ENCODE measurements around the gene CDK5.
"Not testable (repeated sequence)": the region's sequence is repeated elsewhere in the genome, so short reads cannot be mapped to it uniquely, and the experiment has no call there.

The CDK5 gene

DNA sequence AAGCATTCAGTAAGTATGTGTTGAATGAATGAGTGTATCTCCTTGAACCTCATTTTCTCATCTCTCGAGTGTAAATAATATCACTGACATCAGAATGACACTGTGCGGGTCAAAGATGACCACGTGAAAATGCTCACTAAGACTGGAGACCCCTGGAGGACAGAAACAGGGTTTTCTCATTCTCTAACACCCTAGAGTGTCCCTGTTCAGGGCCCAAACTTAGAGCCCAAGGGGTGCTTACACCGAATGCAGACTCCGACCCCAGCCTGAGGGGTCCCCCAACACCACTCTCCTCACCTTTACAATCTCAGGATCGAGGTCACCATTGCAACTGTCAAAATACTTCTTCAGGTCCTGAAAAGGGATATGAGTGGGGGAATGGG is 1.4 kb downstream of the CDK5 start:
- no peak for DNase-seq

GRCh38 chr7:151053751-151054150 is 3.9 kb downstream of the CDK5 start:
- no peak for DNase-seq

DNA sequence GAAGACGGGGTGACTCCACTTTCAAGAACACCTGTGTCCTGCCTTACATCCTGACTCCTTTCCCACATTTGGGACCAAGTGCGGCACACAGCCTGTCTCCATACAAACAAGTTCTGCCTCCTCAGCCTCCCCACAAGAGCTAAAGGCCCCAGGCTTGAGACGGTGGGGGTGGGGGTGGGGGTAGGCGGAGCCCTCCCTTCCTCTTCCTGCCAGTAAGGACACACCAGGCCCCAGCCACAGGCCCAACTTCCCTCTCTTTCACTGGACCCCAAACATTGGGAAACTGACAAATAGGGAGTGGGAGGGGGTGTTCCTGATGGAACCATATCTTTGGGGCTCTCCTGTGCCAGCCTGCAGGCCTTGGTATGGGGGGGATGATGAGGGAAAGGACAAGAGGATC is 4.6 kb downstream of the CDK5 start:
- no peak for DNase-seq

GRCh38 chr7:151051108-151051507 is 6.6 kb downstream of the CDK5 start:
- DNase-seq, result peak; percentile 22

- no peak for DNase-seq
These were observed 8.7 kb downstream of the CDK5 start for GRCh38 chr7:151048911-151049463.

- DNase-seq, result no peak
These were observed 9.5 kb downstream of the CDK5 start, which contains the start of gene ASIC3 for GRCh38 chr7:151047976-151048815. Gene ASIC3, plus strand, starts transcription at chr7:151048531. Its CDS starts 355 bp downstream, at chr7:151048886.

DNA sequence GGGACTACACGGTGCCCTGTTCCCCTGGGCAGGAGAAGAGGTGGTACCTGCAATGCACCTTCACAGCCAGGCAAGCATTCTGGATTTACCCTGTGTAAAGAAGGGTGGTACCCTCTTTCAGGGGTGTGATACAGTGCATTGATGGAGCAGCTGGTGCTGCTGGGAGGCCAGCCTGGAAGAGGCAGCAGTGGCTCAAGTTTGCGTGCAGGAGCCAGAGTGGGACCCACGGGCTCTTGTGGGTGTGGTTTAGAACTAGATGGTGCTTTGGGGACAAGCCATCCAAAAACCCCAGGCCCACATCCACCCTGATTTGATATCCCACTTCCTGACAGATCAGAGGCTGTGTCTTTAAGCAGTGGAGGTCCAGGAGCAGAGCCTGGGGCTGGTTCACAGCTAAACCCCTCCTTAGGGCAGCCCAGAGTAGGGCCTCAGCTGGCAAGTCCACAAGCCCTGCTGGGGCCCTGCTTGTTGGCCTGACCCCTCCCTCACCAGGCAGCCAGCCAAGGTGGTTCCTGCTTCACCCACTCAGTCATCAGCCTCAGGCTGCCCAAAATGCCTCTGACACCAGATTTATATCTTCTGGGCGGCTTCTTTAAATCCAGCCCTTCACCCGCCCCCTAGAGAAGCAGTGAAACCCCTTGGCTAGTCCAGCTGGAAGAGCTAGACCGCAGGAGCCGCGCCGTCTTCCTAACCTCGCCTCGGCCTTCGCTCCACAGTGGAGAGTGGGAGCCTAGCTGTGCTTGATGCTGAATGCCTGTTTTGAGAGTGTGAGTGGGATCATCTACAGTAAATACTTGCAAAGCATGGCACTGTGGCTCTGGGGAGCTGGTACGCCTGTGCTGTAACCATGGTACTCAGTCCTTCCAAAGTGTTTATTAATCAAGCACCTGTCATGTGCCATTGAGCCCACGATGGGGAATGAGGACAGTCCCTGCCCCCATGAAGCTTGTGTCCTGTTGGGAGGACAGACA is 10.8 kb downstream of the CDK5 start:
- DNase-seq, result no peak

- no peak for DNase-seq
These were observed 11.7 kb downstream of the CDK5 start for GRCh38 chr7:151045967-151046366.

GRCh38 chr7:151045262-151045661 is 12.4 kb downstream of the CDK5 start:
- no peak for DNase-seq

- no peak for DNase-seq
These were observed 13.7 kb downstream of the CDK5 start for GRCh38 chr7:151043959-151044358.

GRCh38 chr7:151043449-151043848 is 14.2 kb downstream of the CDK5 start:
- DNase-seq, result not testable (repeated sequence)

- DNase-seq, result no peak
These were observed 16.9 kb downstream of the CDK5 start for GRCh38 chr7:151040616-151041375.

DNA sequence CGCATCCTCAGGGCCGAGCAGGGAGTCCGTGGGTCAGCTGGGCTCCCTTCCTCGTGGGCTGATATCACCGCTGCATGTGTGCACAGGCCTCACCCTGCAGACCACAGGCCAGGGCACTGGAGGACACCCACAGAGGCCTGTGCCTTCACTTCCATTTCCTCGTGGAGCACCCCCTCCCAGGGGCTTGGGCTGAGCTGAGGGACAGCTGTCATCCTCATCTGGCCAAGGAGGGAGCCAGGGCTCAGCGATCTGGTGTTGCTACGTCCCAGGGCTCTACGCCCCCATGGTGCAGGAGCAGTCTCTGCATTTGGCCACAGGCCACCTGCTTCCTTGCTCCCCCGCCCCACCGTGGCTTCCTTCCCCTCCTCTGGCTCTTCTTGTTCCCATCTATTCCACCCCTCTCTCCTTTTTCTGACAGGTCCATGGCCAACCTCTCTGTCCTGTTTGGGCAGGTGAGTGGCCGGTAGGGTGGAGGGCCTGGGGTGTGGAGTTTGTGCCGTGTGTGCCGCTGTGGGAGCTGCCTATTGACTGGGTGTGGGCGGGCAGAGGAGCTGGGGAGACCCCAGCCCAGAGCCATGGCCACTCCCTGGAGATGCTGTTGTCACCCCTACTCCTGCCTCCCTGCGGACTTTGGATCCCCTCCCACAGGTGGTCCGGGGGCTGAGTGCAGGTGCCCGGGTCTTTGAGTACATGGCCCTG is 17.7 kb downstream of the CDK5 start:
- no peak for DNase-seq

GRCh38 chr7:151038951-151039849 is 18.5 kb downstream of the CDK5 start:
- DNase-seq, result peak; percentile 90

- no peak for DNase-seq
These were observed 21.8 kb downstream of the CDK5 start for GRCh38 chr7:151035902-151036301.

DNA sequence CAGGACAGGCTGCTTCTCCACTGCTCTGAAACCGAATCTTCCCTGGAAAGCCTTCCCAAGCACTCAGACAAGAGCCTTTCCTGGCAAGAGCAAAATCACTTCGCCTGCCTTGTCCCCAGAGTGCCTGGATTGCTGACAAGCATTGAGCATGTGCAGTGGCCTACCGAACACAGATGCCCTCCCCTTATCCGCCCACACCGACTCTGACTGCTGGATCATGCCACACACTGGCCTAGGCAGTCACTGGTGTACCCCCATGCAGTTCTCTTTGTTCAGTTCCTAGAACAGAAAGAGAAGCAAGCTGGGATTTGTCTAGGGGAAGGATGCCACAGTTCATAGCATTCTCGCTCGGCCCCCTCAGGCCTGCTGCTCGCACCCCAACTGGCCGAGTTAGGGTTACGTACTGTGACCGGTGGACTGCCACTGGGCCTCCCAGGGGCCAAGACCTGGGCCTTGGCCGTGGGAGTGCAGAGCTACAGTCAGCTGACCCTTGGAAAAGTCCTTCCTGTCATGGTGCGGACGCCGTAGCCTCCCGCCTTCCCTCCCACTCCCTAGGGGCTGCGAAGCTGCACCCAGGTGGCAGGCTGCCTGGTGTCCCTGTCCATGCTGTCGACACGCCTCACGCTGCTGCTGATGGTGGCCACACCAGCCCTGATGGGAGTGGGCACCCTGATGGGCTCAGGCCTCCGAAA is 22.5 kb downstream of the CDK5 start:
- DNase-seq, result no peak

DNA sequence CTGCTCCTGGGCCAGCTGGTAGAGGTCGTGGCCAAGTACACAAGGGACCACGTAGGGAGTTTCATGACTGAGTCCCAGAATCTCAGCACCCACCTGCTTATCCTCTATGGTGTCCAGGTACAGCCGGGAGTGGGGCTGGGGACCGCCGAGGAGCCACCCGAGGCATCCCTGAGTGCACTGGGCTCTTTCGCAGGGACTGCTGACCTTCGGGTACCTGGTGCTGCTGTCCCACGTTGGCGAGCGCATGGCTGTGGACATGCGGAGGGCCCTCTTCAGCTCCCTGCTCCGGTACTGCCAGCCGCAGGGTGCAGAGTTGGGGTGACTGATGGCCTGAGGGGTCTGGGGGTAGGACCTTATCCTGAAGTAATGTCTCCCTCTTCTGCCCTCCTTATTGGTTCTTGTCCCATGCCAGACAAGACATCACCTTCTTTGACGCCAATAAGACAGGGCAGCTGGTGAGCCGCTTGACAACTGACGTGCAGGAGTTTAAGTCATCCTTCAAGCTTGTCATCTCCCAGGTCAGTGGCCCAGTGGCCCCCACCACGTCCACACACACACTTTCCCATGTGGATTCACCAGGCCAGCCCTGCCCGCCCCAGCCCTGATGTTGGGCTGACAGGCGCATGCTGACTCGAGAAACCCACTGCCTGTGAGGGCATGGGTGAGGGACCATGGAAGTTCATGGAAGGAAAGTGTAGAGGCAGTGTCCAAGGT is 23.2 kb downstream of the CDK5 start:
- no peak for DNase-seq

DNA sequence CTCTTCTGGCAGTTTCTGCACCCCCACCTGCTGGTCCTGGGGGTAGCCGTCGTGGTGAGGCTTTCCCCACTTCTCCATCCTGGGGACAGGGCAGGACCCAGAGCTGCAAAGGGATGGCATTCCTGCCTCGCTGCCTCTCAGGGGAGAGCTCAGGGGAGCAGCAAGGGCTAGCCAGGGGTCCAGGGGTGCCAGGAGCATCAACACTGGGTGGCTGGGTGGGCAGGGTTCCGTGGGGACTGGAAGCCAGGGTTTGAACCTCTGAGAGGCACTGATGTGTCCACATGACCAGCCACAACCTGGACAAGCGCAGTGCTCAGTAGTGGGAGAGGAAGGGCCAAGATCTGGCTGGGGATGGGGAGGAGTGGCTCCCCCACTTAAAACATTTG is 23.8 kb downstream of the CDK5 start:
- DNase-seq, result no peak
